ENCODE measurements around the gene OPHN1. TPM values are rescaled to one million over a fixed set of nuclear protein-coding genes. Genes with fewer than 3 reads are reported as not detected.

Gene OPHN1
- total RNA-seq, 3 donors from 2014 or later, result 7.5 to 9.5 (median 7.6) TPM

DNA sequence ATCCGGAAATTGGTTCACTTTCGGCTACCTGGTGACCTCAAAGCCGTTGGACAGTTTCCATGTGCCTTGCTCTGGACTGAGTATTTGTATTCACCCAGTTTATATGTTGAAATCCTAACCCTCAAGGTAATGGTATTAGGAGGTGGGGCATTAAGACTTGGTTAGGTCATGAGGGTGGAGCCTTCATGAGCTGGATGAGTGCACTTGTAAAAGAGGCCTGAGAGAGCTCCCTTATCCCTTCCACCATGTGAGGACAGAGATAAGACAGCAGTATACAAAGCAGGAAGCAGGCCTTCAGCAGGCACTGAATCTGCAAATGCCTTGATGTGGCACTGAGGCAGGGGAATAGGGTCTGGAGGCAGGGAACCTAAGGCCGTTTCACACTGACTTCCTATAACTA, 5.3 kb upstream of the OPHN1 start:
- H3K4me1 ChIP-seq (ENCODE audit: low read depth), result no peaks in the 10 kb centered on the region
- TF ChIP-seq, protein P1, sequence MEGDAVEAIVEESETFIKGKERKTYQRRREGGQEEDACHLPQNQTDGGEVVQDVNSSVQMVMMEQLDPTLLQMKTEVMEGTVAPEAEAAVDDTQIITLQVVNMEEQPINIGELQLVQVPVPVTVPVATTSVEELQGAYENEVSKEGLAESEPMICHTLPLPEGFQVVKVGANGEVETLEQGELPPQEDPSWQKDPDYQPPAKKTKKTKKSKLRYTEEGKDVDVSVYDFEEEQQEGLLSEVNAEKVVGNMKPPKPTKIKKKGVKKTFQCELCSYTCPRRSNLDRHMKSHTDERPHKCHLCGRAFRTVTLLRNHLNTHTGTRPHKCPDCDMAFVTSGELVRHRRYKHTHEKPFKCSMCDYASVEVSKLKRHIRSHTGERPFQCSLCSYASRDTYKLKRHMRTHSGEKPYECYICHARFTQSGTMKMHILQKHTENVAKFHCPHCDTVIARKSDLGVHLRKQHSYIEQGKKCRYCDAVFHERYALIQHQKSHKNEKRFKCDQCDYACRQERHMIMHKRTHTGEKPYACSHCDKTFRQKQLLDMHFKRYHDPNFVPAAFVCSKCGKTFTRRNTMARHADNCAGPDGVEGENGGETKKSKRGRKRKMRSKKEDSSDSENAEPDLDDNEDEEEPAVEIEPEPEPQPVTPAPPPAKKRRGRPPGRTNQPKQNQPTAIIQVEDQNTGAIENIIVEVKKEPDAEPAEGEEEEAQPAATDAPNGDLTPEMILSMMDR (IDR thresholded peaks at IDR 0.05), result no peak
- DNase-seq, result no peak
- no peak for ATAC-seq
- no peaks in the 10 kb centered on the region for H3K9me3 ChIP-seq
- H3K4me3 ChIP-seq, result no peak overlapping the region
- intact Hi-C loops (cut with DNase I, micrococcal nuclease), result no loop called here
- H3K36me3 ChIP-seq (ENCODE audit: low read depth), result no peaks in the 10 kb centered on the region

DNA sequence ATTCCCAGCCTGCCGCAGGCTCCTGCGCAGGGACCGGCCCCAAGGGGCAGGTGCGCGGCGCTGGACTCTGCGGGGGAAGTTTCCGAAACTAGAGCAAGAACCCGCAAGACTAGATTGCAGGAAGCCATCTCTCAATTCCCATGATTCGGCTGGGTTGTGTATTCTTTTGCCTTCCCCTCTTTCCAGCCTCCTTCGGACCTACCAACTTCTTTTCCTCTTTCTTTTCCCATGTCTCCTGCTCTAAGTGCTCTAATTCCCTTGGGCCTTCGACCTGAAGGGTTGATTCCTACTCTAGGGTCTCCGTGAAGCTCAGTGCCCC, 645 bp upstream of the OPHN1 start:
- Histone ChIP-seq H3K4me3 (peak overlapping the region; percentile 17), H3K36me3 (ENCODE audit: low read depth) (no peaks in the 10 kb centered on the region), H3K9me3 (no peaks in the 10 kb centered on the region), H3K4me1 (ENCODE audit: low read depth) (no peaks in the 10 kb centered on the region)
- no peak for ATAC-seq
- intact Hi-C loops (cut with DNase I, micrococcal nuclease), result no loop called here
- TF ChIP-seq, protein P1 (IDR thresholded peaks at IDR 0.05), result no peak
- DNase-seq, result no peak

GRCh38 chrX:68432648-68433047, 647 bp downstream of the OPHN1 start:
- DNase-seq (no peak), ATAC-seq (peak; percentile 9)
- Histone ChIP-seq H3K4me3 (no peak overlapping the region), H3K9me3 (no peaks in the 10 kb centered on the region), H3K4me1 (ENCODE audit: low read depth) (no peaks in the 10 kb centered on the region), H3K36me3 (ENCODE audit: low read depth) (no peaks in the 10 kb centered on the region)
- intact Hi-C loops (cut with DNase I, micrococcal nuclease), result no loop called here
- TF ChIP-seq, protein P1 (IDR thresholded peaks at IDR 0.05), result no peak

GRCh38 chrX:68431836-68432235, 1.5 kb downstream of the OPHN1 start:
- ATAC-seq, result no peak
- Histone ChIP-seq H3K9me3 (no peaks in the 10 kb centered on the region), H3K36me3 (ENCODE audit: low read depth) (no peaks in the 10 kb centered on the region), H3K4me1 (ENCODE audit: low read depth) (no peaks in the 10 kb centered on the region), H3K4me3 (no peak overlapping the region)
- TF ChIP-seq, protein P1 (IDR thresholded peaks at IDR 0.05), result no peak
- DNase-seq, result no peak
- intact Hi-C loops (cut with DNase I, micrococcal nuclease), result no loop called here

- no peaks in the 10 kb centered on the region for H3K9me3 ChIP-seq
- no peaks in the 10 kb centered on the region for H3K4me1 ChIP-seq (ENCODE audit: low read depth)
- ATAC-seq (no peak), DNase-seq (no peak)
- TF ChIP-seq, protein P1 (IDR thresholded peaks at IDR 0.05), result no peak
- intact Hi-C loops (cut with DNase I, micrococcal nuclease), result no loop called here
- H3K36me3 ChIP-seq (ENCODE audit: low read depth), result no peaks in the 10 kb centered on the region
- no peak overlapping the region for H3K4me3 ChIP-seq
These were observed 4.1 kb downstream of the OPHN1 start for GRCh38 chrX:68429216-68429615.

DNA sequence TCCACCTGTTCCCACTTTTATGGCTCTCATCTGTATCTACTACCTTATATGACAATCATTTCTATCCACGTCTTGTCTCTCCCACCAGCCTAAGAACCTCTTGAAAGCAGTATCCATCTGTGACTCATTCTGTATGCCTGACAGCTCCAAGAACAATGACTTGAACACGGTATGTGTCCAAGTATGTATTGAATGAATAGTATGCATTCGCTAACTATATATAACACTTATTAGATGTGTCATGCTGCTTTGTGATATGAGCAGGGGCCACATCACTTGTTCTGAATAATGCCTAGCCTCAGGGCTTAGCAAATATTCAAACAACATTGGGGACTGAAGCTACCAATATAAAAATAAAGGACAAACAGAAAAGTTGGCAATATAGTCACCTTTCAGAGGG, 4.9 kb downstream of the OPHN1 start:
- DNase-seq (no peak), ATAC-seq (no peak)
- TF ChIP-seq, protein P1 (IDR thresholded peaks at IDR 0.05), result no peak
- H3K4me3 ChIP-seq, result no peak overlapping the region
- no peaks in the 10 kb centered on the region for H3K4me1 ChIP-seq (ENCODE audit: low read depth)
- intact Hi-C loops (cut with DNase I, micrococcal nuclease), result no loop called here
- H3K9me3 ChIP-seq, result no peaks in the 10 kb centered on the region
- H3K36me3 ChIP-seq (ENCODE audit: low read depth), result no peaks in the 10 kb centered on the region

Data from mucosa of descending colon (tissue), 3 donors.